A549 (cell line): ENCODE results near the gene NCAPD2. TPM values are rescaled to one million over a fixed set of nuclear protein-coding genes. Genes with fewer than 3 reads are reported as not detected.
A peak's percentile ranks its signal among the peaks of the same experiment; 100 is the strongest.

Experiments used
- ATAC-seq, 2 experiments: fragments of 200-7000 bp in 1 of 2; fragments of >200 bp in 1 of 2; cut with Nextera tagmentation in 1 of 2; cut with Tn5 transposase in 1 of 2; 3 replicates each; pipeline versions ENCODE4 v1.8.0 to v1.9.1; 2018 to 2020; ENCODE audit warnings: mild to moderate bottlenecking in 1 of 2, moderate library complexity in 1 of 2
- CTCF ChIA-PET: fragments of 300-600 bp; sonication (Branson Sonifier 250); formaldehyde crosslinking; extraction: SDS; loops from one replicate; lab custom pipeline; 2021; ENCODE audit warnings: antibody characterized with exemption, inconsistent platforms; lab: Yijun Ruan, JAX
- POLR2A ChIA-PET: fragments of 350-600 bp; formaldehyde crosslinking; extraction: SDS; loops from one replicate; lab custom pipeline; 2021; ENCODE audit warnings: antibody characterized with exemption, inconsistent platforms; lab: Yijun Ruan, JAX
- DNase-seq, 2 experiments: peaks; one replicate each; pipeline versions ENCODE4 v3.0.0 to v3.0.0-alpha.2; 2011 to 2016; ENCODE audit warnings: low read depth in 1 of 2, low spot score in 1 of 2
- FAIRE-seq: peaks from 2 replicates; lab custom pipeline; 2011; peaks lifted over from hg19 to GRCh38; lab: Jason Lieb, UNC
- H3K27ac ChIP-seq, 2 experiments: fragments of >200 bp; sonication (Bioruptor Twin); formaldehyde crosslinking; 3 replicates each; pipeline ENCODE4 v1.5.1; 2016 to 2017
- H3K4me1 ChIP-seq: fragments of >200 bp; sonication (Bioruptor Twin); formaldehyde crosslinking; 3 replicates; pipeline ENCODE4 v1.6.1; 2016
- H3K4me2 ChIP-seq: fragments of >200 bp; sonication (Bioruptor Twin); formaldehyde crosslinking; 3 replicates; pipeline ENCODE4 v1.6.1; 2016
- H3K4me3 ChIP-seq: fragments of >200 bp; sonication (Bioruptor Twin); formaldehyde crosslinking; 3 replicates; pipeline ENCODE4 v1.5.1; 2016
- H3K9me3 ChIP-seq: fragments of >200 bp; sonication (Bioruptor Twin); formaldehyde crosslinking; 3 replicates; pipeline ENCODE4 v1.6.1; 2016
- BHLHE40 ChIP-seq: IDR thresholded peaks from 2 replicates; pipeline ENCODE4 v1.6.1; 2012; ENCODE audit warnings: low read depth, low read length, inconsistent platforms
- CEBPB ChIP-seq, 2 experiments: fragments of >200 bp in 1 of 2; sonication (Bioruptor Twin) in 1 of 2; formaldehyde crosslinking in 1 of 2; IDR thresholded peaks; 2 replicates each; pipeline ENCODE4 v1.6.1; 2012 to 2016
- FOSL2 ChIP-seq, 2 experiments: fragments of 450-650 bp in 1 of 2; fragments of >200 bp in 1 of 2; sonication (Bioruptor Twin) in 1 of 2; formaldehyde crosslinking; IDR thresholded peaks; 2 replicates each; pipeline versions ENCODE4 v1.5.0 to v1.6.1; 2016 to 2020; ENCODE audit warnings: mild to moderate bottlenecking in 1 of 2, moderate library complexity in 1 of 2
- HOXB5 ChIP-seq: fragments of 250-450 bp; sonication (Bioruptor Pico); IDR thresholded peaks from 2 replicates; pipeline ENCODE4 v1.5.0; 2020; ENCODE audit warnings: mild to moderate bottlenecking, moderate library complexity
- KDM1A ChIP-seq: fragments of 200-600 bp; sonication (generic); IDR thresholded peaks from 2 replicates; pipeline ENCODE4 v1.6.1; 2016; ENCODE audit warnings: low read depth, mild to moderate bottlenecking
- MAFK ChIP-seq: fragments of 450-650 bp; IDR thresholded peaks from 2 replicates; pipeline ENCODE4 v1.6.1; 2014; ENCODE audit not compliant: partially characterized antibody
- MYC ChIP-seq: IDR thresholded peaks from 2 replicates; pipeline ENCODE4 v1.6.1; 2012; ENCODE audit warnings: mild to moderate bottlenecking, inconsistent platforms, low read length, improper control_type of control experiment, borderline replicate concordance
- NFE2L2 ChIP-seq: fragments of 150-350 bp; conservative IDR thresholded peaks from 2 replicates; pipeline ENCODE4 v1.6.1; 2014; ENCODE audit warnings: low read length
- POLR2A ChIP-seq: IDR thresholded peaks from 2 replicates; pipeline ENCODE4 v1.6.1; 2012; ENCODE audit warnings: mild to moderate bottlenecking, low read length
- POLR2AphosphoS2 ChIP-seq: conservative IDR thresholded peaks from 2 replicates; pipeline ENCODE4 v1.6.1; 2012; ENCODE audit warnings: low read length, improper control_type of control experiment, inconsistent platforms
- RAD21 ChIP-seq, 2 experiments: fragments of >200 bp in 1 of 2; sonication (Bioruptor Twin) in 1 of 2; formaldehyde crosslinking in 1 of 2; IDR thresholded peaks in 1 of 2; conservative IDR thresholded peaks in 1 of 2; 2 replicates in 1 of 2; 3 replicates in 1 of 2; pipeline ENCODE4 v1.6.1; 2012 to 2018; ENCODE audit warnings: inconsistent platforms in 1 of 2
- SREBF2 ChIP-seq: fragments of 450-650 bp; IDR thresholded peaks from 2 replicates; pipeline ENCODE4 v1.6.1; 2014; ENCODE audit warnings: mild to moderate bottlenecking, moderate library complexity
- TP53 ChIP-seq: fragments of 250-450 bp; sonication (Bioruptor Pico); IDR thresholded peaks from 2 replicates; pipeline ENCODE4 v1.5.0; 2021; ENCODE audit warnings: mild to moderate bottlenecking, moderate library complexity
- ZNF302 ChIP-seq: fragments of 250-450 bp; sonication (Bioruptor Pico); IDR thresholded peaks from 2 replicates; pipeline ENCODE4 v1.9.0; 2021; ENCODE audit warnings: inconsistent platforms, mild to moderate bottlenecking, moderate library complexity
- WGBS: methylation state at CpG from one replicate; pipeline ENCODE4 v1.1.6; 2017; ENCODE audit errors: missing lambda C conversion rate; 5-methylcytosine and 5-hydroxymethylcytosine counted together
- polyA plus RNA-seq, 4 experiments: library from polyadenylated mRNA; depleted of rRNA in 3 of 4; stranded (reverse); fragments of >200 nt; fragmentation: RNase III in 1 of 4; extraction: RNeasy Plus Mini Kit Qiagen cat#74134 plus additional on column Dnase treatment in 1 of 4; gene quantifications; 2 replicates in 3 of 4; 3 replicates in 1 of 4; pipeline ENCODE4 v1.2.3, GENCODE V29; 2011 to 2017
- TF ChIP-seq, protein P1 (sequence below): fragments of 200-600 bp; sonication (generic); IDR thresholded peaks from 2 replicates; pipeline ENCODE4 v1.6.1; 2016; ENCODE audit warnings: antibody characterized with exemption, mild to moderate bottlenecking, moderate library complexity
- TF ChIP-seq, protein P2 (sequence below): IDR thresholded peaks from 2 replicates; pipeline ENCODE4 v1.6.1; 2012

The NCAPD2 gene
- polyA plus RNA-seq, 2 of the 4 experiments (the other 2 are of a cell fraction), result 82.0 to 130 TPM

DNA sequence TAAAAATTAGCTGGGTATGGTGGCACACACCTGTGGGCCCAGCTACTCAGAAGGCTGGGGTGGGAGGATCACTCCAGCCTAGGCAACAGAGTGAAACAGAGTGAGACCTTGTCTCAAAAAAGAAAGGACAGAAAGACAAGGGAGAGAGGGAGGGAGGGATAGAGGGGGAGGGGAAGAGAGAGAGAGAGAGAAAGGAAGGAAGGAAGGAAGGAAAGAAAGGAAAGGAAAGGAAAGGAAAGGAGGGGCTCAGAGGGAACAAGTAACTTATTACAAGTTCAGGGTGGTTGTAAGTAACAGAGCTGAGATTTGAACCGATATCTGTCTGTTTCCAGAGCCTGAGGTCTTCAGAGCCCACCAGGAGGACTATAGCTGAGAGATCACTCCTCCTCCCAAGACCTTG lies 53.7 kb downstream of the NCAPD2 start:
- Histone ChIP-seq H3K4me1 (peaks cover 40% of the 10 kb centered on the region), H3K4me2 (peak overlapping the region; percentile 62), H3K4me3 (no peak overlapping the region), H3K27ac (peak overlapping the region; percentile 60 to 79), H3K9me3 (no peaks in the 10 kb centered on the region)
- CTCF ChIA-PET, result interaction anchor here (0.6 to 25.9 kb wide), 8 partner anchors 1 to 278 kb away, joined by 3 to 491 read pairs (median 4); partner anchors contain the start of genes GAPDH, IFFO1 and NOP2
- DNase-seq (no peak), FAIRE-seq (no peak), ATAC-seq (no peak)
- no peak for TF ChIP-seq ZNF302 (CRISPR knock-in tag)
- TF ChIP-seq KDM1A, result no peak
- TF ChIP-seq RAD21 (conservative IDR thresholded peaks at IDR 0.05 in 1 of 2, IDR thresholded peaks at IDR 0.05 in 1 of 2), result no peak
- TF ChIP-seq, protein P1, sequence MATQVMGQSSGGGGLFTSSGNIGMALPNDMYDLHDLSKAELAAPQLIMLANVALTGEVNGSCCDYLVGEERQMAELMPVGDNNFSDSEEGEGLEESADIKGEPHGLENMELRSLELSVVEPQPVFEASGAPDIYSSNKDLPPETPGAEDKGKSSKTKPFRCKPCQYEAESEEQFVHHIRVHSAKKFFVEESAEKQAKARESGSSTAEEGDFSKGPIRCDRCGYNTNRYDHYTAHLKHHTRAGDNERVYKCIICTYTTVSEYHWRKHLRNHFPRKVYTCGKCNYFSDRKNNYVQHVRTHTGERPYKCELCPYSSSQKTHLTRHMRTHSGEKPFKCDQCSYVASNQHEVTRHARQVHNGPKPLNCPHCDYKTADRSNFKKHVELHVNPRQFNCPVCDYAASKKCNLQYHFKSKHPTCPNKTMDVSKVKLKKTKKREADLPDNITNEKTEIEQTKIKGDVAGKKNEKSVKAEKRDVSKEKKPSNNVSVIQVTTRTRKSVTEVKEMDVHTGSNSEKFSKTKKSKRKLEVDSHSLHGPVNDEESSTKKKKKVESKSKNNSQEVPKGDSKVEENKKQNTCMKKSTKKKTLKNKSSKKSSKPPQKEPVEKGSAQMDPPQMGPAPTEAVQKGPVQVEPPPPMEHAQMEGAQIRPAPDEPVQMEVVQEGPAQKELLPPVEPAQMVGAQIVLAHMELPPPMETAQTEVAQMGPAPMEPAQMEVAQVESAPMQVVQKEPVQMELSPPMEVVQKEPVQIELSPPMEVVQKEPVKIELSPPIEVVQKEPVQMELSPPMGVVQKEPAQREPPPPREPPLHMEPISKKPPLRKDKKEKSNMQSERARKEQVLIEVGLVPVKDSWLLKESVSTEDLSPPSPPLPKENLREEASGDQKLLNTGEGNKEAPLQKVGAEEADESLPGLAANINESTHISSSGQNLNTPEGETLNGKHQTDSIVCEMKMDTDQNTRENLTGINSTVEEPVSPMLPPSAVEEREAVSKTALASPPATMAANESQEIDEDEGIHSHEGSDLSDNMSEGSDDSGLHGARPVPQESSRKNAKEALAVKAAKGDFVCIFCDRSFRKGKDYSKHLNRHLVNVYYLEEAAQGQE, result no peak
- TF ChIP-seq HOXB5 (CRISPR knock-in tag), result no peak
- TF ChIP-seq NFE2L2, result no peak
- no peak for TF ChIP-seq SREBF2
- TF ChIP-seq TP53 (CRISPR knock-in tag), result no peak
- TF ChIP-seq POLR2A, result no peak
- TF ChIP-seq CEBPB (IDR thresholded peaks at IDR 0.05), result no peak
- no peak for TF ChIP-seq BHLHE40
- 85% methylated on average over 1 of the region's 1 CpG for WGBS
- POLR2A ChIA-PET, result no interaction called here

DNA sequence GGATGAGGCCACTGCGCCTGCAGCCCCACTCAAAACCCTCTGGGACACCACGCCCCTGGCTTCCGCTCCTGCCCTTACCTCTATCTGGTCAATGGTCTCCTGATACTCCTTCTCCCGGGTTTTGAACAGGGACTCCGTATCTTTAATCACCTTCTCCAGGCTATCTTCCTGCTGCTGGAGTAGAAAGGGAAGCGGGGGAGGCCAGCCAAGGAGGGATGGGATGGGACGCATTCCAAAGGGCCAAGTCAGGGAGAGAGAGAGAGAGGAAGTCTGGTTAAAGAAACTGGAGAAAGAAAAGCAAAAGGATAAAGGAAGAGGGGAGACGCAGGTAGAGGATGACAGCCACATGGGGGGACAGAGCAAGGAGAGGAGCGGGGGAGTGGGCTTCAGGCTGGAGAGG lies 54.1 kb downstream of the NCAPD2 start:
- no peak for FAIRE-seq
- ChIA-PET POLR2A (interaction anchor here (1.9 kb wide), 1 partner anchor 20 kb away, joined by 5 read pairs; the partner anchor contains the start of gene NOP2), CTCF (interaction anchor here (0.6 to 25.9 kb wide), 9 partner anchors 1 to 277 kb away, joined by 3 to 491 read pairs (median 4); partner anchors contain the start of genes GAPDH, IFFO1 and NOP2)
- no peak for TF ChIP-seq MYC
- no peak for TF ChIP-seq FOSL2 (IDR thresholded peaks at IDR 0.05)
- TF ChIP-seq FOSL2 (CRISPR knock-in tag; IDR thresholded peaks at IDR 0.05), result peak; percentile 65
- Histone ChIP-seq H3K4me3 (no peak overlapping the region), H3K9me3 (no peaks in the 10 kb centered on the region), H3K4me2 (peak overlapping the region; percentile 62), H3K27ac (peak overlapping the region; percentile 60 to 79), H3K4me1 (peaks cover 41% of the 10 kb centered on the region)
- peak; percentile 52 to 64 for ATAC-seq
- 51% methylated on average over 9 of the region's 9 CpGs for WGBS
- DNase-seq, result peak; percentile 28 to 59

DNA sequence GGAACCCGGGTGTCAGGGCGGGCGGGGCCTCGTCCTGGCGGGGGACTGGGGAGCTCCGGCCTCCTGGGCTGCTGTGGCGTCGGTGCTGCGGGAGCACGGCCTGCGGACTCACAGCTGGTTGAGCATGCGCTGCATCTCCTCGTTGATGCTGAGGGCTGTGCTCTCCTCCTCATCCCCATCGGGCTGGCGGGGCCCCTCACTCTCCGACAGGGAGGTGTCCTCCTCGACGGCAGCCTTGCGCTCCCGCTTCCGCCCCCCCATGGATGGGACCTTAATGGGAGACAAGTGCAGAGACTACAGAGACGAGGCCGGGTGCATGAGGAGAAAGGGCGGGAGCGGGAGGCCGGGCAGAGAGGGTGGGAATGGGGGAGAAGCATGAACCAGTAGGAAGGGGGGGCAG lies 54.7 kb downstream of the NCAPD2 start:
- TF ChIP-seq MAFK (no peak), POLR2AphosphoS2 (no peak)
- TF ChIP-seq, protein P2, sequence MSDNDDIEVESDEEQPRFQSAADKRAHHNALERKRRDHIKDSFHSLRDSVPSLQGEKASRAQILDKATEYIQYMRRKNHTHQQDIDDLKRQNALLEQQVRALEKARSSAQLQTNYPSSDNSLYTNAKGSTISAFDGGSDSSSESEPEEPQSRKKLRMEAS, result 0 out of 2 replicates have a peak, but pooled peaks have one; percentile 20
- FAIRE-seq (no peak), ATAC-seq (peak in 1 of 2 experiments; percentile 9; a peak in 1 of 6 replicates), DNase-seq (no peak)
- Histone ChIP-seq H3K9me3 (no peaks in the 10 kb centered on the region), H3K27ac (peak overlapping the region; percentile 60 to 79), H3K4me1 (peaks cover 41% of the 10 kb centered on the region), H3K4me2 (peak overlapping the region; percentile 62), H3K4me3 (no peak overlapping the region)
- POLR2A ChIA-PET, result interaction anchor here (1.9 to 3.4 kb wide), 2 partner anchors 13 to 20 kb away, joined by 5 to 34 read pairs; partner anchors contain the start of genes GAPDH and NOP2
- 90% methylated on average over 22 of the region's 26 CpGs for whole genome bisulfite sequencing
- CTCF ChIA-PET, result interaction anchor here (0.9 to 25.9 kb wide), 7 partner anchors 2 to 277 kb away, joined by 3 to 491 read pairs (median 5); partner anchors contain the start of genes GAPDH, IFFO1 and NOP2
